Stimulated activated memory B cell treated with anti-CD40 and anti-IgM and Interleukin-4, amounts not matched to agents 10 μg/mL and 1 μg/mL and 100 μg/mL, for 72 hours (primary cell): ENCODE data around the gene ENDOD1.
"Not testable (repeated sequence)": the region's sequence is repeated elsewhere in the genome, so short reads cannot be mapped to it uniquely, and the experiment has no call there.

Experiments
- ATAC-seq: fragments of 150-1000 bp; cut with Tn5 transposase; 2 replicates; pipeline ENCODE4 v1.10.0; 2021
- H3K27ac Mint-ChIP-seq: one replicate; pipeline ENCODE4 v1.8.0; 2022; ENCODE audit warnings: mild to moderate bottlenecking, mixed read lengths
- H3K27me3 Mint-ChIP-seq: one replicate; pipeline ENCODE4 v1.8.0; 2022; ENCODE audit warnings: mixed read lengths
- H3K36me3 Mint-ChIP-seq: one replicate; pipeline ENCODE4 v1.8.0; 2022; ENCODE audit warnings: mixed read lengths
- H3K4me1 Mint-ChIP-seq: one replicate; pipeline ENCODE4 v1.8.0; 2022; ENCODE audit warnings: mixed read lengths
- H3K4me3 Mint-ChIP-seq: one replicate; pipeline ENCODE4 v1.8.0; 2022; ENCODE audit warnings: mild to moderate bottlenecking, moderate library complexity, mixed read lengths
- H3K9me3 Mint-ChIP-seq: one replicate; pipeline ENCODE4 v1.8.0; 2022; ENCODE audit warnings: mixed read lengths

ENDOD1 gene, protein sequence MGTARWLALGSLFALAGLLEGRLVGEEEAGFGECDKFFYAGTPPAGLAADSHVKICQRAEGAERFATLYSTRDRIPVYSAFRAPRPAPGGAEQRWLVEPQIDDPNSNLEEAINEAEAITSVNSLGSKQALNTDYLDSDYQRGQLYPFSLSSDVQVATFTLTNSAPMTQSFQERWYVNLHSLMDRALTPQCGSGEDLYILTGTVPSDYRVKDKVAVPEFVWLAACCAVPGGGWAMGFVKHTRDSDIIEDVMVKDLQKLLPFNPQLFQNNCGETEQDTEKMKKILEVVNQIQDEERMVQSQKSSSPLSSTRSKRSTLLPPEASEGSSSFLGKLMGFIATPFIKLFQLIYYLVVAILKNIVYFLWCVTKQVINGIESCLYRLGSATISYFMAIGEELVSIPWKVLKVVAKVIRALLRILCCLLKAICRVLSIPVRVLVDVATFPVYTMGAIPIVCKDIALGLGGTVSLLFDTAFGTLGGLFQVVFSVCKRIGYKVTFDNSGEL

DNA sequence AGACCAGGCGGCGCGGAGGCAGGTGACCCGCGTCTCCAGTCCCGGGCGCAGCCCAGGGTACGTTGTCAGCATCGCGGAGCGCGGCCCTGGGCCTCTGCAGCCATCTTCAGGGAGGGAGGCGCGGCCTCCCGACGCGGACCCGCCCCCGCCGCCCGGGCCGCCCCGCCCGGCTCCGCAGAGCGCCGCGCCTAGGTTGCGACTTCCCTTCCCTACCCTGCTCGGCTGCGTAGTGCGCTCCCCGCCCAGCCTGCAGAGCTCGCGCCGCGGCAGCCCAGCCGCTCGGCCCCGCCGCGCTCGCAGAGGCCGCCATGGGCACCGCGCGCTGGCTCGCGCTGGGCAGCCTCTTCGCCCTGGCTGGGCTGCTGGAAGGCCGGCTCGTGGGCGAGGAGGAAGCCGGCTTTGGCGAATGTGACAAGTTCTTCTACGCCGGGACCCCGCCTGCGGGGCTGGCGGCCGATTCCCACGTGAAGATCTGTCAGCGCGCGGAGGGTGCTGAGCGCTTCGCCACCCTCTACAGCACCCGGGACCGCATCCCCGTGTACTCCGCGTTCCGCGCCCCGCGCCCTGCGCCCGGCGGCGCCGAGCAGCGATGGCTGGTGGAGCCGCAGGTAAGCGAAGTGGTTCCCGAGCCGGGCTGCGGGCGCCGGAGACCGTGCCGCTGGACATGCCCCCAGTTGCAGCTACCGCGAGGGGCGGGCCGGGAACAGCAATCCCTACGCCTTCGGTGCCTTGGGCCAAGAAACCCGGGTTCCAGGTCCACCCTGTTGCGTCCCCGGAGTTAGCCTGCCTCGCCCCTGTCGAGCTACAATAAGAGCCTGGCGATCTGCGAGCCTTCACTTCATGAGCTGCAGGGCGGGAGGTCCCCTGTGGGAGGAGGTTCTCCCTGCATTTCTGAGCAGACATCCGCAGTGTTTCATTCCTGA, at the start of gene ENDOD1:
Gene ENDOD1 (plus strand): TSS at position 227 of the 923 bp plus-strand sequence. CDS start 82 bp downstream, at position 309.
- Mint-ChIP-seq H3K4me3 (peak within 1 kb of the TSS; percentile 99), H3K27ac (peak within 1 kb of the TSS; percentile 99), H3K36me3 (peaks cover 5% of the 10 kb centered on the region), H3K4me1 (peaks cover 54% of the 10 kb centered on the region), H3K9me3 (no peaks in the 10 kb centered on the region), H3K27me3 (no peaks in the 10 kb centered on the region)
- peak; percentile 98 for ATAC-seq

DNA sequence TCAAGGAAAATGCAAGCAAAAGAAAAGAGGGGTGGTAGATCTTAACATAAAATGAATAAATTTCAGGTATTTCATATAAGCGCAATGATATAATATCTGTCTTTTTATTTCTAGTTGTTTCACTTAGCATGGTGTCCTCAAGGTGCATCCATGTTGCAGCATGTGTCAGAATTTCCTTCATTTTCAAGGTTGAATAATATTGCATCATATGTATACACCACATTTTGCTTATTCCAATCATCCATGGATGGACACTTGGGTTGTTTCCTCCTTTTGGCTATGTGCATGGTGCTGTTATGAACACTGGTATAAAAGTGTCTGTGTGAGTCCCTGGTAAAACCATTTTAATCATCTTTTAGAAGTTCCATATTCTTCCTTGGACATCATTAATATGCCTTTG, 47.4 kb upstream of the ENDOD1 start:
- H3K36me3 Mint-ChIP-seq, result no peaks in the 10 kb centered on the region
- no peak overlapping the region for H3K4me3 Mint-ChIP-seq
- H3K27me3 Mint-ChIP-seq, result peaks cover 50% of the 10 kb centered on the region
- H3K9me3 Mint-ChIP-seq, result no peaks in the 10 kb centered on the region
- H3K27ac Mint-ChIP-seq, result no peak overlapping the region
- H3K4me1 Mint-ChIP-seq, result peaks cover 12% of the 10 kb centered on the region
- no peak for ATAC-seq

DNA sequence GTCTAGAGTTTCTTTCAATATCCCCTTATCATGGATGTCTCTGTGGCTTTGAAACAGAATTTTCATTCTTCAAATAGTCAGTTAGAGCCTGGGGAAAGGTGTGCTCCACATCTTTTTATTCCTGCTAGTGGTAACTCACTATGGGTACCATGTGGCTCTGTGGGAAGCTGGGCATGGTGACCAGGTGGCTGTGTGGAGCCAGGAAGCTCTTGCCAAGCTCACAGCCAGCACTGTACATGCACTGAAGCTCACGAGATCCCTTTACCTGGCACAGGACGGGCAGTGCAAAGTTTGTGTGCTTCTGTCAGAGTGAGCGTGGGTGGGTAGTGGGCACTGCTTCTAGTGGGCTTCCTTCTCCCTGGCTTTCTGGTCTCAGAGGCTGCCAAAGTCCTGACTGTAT, 46.7 kb upstream of the ENDOD1 start:
- Mint-ChIP-seq H3K4me1 (peaks cover 12% of the 10 kb centered on the region), H3K4me3 (no peak overlapping the region), H3K27me3 (peaks cover 50% of the 10 kb centered on the region), H3K9me3 (no peaks in the 10 kb centered on the region), H3K27ac (no peak overlapping the region), H3K36me3 (no peaks in the 10 kb centered on the region)
- no peak for ATAC-seq

DNA sequence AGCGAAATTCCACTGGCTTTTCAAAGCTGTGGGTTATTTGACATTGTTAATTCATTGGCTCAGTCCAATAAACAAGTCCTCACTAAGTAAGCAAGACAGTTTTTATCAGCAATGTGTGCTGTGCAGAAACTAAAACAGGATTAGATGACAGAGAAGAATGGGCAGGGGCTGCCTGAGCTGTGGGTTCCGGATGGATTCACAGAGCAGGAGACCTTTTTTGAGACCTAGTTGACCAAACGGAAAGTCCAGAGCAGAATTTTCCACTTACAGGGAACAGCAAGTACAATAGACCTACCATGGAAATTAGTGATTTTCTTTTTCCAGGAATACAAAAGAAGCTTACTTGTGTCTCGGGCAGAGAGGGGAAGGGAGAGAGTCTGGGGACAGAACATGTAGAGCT, 45.6 kb upstream of the ENDOD1 start:
- ATAC-seq, result no peak
- peak overlapping the region; percentile 11 for H3K27ac Mint-ChIP-seq
- H3K4me1 Mint-ChIP-seq, result peaks cover 12% of the 10 kb centered on the region
- H3K27me3 Mint-ChIP-seq, result peaks cover 51% of the 10 kb centered on the region
- H3K4me3 Mint-ChIP-seq, result no peak overlapping the region
- H3K36me3 Mint-ChIP-seq, result no peaks in the 10 kb centered on the region
- no peaks in the 10 kb centered on the region for H3K9me3 Mint-ChIP-seq

DNA sequence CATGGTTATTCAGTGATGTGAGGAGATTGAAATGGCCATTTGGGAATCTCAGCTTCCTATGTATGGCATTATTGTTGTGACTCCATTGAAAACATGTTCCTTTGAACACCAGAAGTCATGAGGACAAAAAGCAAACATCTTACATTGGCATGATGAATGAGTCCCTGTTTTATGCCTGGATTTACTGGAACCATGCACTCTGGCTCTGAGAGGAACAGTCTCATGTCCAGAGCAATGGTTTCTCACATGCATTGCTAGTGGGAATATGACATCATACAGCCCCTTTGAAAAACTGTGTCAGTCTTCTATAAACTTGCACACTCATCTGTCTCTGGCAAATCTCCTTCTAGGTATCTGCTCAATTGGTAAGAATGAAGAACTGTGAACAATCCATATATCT, 43.8 kb upstream of the ENDOD1 start:
- no peak overlapping the region for H3K4me3 Mint-ChIP-seq
- no peaks in the 10 kb centered on the region for H3K36me3 Mint-ChIP-seq
- no peaks in the 10 kb centered on the region for H3K9me3 Mint-ChIP-seq
- ATAC-seq, result no peak
- no peak overlapping the region for H3K27ac Mint-ChIP-seq
- H3K4me1 Mint-ChIP-seq, result peaks cover 12% of the 10 kb centered on the region
- H3K27me3 Mint-ChIP-seq, result peaks cover 42% of the 10 kb centered on the region

DNA sequence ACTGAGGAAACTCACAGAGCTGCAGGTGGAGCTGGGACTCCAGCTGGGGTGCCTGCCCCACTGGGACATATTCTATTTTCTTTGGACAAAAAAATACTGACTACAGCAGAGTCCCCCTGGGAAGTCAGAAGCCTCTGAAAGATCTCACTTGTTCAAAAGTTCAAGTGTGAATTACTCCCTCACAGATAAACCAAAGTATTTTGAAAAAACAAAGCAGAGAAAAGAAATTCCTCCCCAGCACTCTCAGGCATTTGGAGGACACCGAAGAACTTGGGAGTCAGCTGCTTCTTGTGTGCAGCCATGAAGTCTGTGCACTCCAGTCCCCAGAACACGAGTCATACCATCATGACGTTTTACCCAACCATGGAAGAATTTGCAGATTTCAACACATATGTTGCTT, 40.5 kb upstream of the ENDOD1 start, which contains the start of gene KDM4F:
Gene KDM4F (plus strand): TSS at position 301 of the 400 bp plus-strand sequence.
- H3K9me3 Mint-ChIP-seq, H3K36me3 Mint-ChIP-seq, H3K4me1 Mint-ChIP-seq, H3K4me3 Mint-ChIP-seq, ATAC-seq, H3K27ac Mint-ChIP-seq: not testable (repeated sequence)
- H3K27me3 Mint-ChIP-seq, result peaks cover 21% of the 10 kb centered on the region

DNA sequence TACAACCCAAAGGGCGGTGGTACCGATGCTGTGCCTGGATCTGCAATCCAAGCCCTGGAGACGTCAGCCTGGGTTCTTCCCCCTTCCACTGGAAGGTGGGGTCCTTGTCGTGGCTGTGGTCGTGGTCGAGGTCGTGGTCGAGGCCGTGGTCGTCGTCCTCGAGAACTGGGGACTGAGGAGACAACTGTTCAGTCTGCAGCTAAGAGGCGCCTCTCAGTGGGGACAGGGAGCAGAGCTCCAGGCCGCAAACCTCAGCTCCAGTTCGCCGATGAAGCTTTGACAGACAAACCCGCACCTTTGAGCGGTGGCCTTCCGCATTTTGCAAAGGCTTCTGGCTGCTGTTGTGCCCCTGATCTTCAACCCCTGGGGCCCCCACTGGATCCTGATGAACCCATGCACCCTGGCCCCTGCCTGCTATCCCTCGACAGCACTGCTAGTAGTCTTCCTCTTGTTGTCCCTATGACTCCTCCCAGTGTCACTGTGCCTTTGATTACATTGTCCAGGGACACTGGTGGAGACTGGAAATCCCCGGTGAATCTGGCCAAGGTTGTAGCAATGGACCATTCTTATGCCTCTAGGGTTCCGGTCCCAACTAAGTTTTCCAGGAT, 38.9 kb upstream of the ENDOD1 start:
- Mint-ChIP-seq H3K27ac (no peak overlapping the region), H3K4me3 (no peak overlapping the region), H3K9me3 (no peaks in the 10 kb centered on the region), H3K27me3 (peaks cover 15% of the 10 kb centered on the region), H3K36me3 (no peaks in the 10 kb centered on the region), H3K4me1 (peaks cover 9% of the 10 kb centered on the region)
- no peak for ATAC-seq

DNA sequence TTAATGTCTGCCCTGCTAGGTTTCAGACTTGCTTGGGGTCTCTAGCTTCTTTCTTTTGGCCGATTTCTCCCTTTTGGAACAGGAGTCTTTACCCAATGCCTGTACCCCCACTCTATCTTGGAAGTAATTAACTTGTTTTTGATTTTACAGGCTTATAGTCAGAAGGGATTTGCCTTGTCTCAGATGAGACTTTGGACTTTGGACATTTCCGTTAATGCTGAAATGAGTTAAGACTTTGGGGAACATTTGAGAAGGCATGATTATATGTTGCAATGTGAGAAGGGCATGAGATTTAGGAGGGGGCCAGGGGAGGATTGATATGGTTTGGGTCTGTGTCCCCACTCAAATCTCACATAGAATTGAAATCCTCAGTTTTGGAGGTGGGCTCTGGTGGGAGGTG, 35.3 kb upstream of the ENDOD1 start:
- no peaks in the 10 kb centered on the region for H3K9me3 Mint-ChIP-seq
- H3K27ac Mint-ChIP-seq, result no peak overlapping the region
- no peak for ATAC-seq
- H3K27me3 Mint-ChIP-seq, result no peaks in the 10 kb centered on the region
- no peak overlapping the region for H3K4me3 Mint-ChIP-seq
- H3K36me3 Mint-ChIP-seq, result no peaks in the 10 kb centered on the region
- peaks cover 9% of the 10 kb centered on the region for H3K4me1 Mint-ChIP-seq

DNA sequence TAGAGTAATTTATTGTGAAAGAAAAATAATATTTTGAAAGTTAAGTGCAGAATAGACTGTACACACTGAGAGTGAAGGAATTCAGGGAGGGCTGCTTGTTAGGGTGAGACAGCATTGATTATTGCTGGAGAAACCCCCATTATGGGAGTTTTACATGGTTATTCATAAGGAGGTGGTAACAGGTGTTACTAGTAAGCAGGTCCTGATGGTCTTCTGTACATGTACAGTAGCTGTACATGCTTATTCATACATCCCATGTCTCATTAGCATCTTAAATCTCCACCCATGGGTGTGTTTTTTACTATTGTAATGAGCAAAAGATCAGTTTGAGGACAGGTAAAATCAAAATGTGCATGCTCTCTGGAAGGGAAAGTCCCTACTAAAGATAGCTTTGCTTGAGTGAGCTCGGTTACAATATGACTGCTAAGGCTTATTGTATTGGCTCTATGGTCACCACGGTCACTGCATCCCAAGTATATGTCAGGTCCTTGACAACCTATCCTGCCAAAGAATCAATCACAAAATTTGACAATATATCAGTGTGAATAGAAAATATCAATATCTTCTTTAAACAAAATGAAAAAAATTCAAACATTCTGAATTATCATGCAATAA, 34.3 kb upstream of the ENDOD1 start:
- Mint-ChIP-seq H3K27ac (no peak overlapping the region), H3K4me1 (peaks cover 9% of the 10 kb centered on the region), H3K36me3 (no peaks in the 10 kb centered on the region), H3K4me3 (no peak overlapping the region), H3K9me3 (no peaks in the 10 kb centered on the region), H3K27me3 (no peaks in the 10 kb centered on the region)
- ATAC-seq, result peak; percentile 79

DNA sequence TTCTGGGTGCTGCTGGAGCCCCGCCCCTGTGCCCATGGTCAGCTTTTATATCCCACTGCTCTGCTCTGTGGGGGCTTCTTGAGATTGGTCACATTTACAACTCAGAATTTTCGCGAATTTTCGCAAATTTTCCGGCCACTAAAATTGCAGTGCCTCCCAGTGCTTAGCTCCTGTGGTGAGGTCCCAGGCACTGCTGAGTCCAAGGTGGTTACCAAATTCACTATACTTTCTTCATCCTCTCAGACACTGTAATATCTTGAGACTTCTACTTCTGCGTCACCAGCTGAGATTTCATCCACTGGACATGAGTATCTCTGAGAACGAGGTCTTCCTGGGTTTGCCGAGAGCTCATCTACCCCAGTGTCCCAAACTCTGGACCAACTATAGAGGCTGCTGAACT, 31.7 kb upstream of the ENDOD1 start:
- ATAC-seq, result no peak
- peaks cover 9% of the 10 kb centered on the region for H3K4me1 Mint-ChIP-seq
- no peak overlapping the region for H3K4me3 Mint-ChIP-seq
- H3K36me3 Mint-ChIP-seq, result no peaks in the 10 kb centered on the region
- no peaks in the 10 kb centered on the region for H3K9me3 Mint-ChIP-seq
- H3K27me3 Mint-ChIP-seq, result no peaks in the 10 kb centered on the region
- no peak overlapping the region for H3K27ac Mint-ChIP-seq

DNA sequence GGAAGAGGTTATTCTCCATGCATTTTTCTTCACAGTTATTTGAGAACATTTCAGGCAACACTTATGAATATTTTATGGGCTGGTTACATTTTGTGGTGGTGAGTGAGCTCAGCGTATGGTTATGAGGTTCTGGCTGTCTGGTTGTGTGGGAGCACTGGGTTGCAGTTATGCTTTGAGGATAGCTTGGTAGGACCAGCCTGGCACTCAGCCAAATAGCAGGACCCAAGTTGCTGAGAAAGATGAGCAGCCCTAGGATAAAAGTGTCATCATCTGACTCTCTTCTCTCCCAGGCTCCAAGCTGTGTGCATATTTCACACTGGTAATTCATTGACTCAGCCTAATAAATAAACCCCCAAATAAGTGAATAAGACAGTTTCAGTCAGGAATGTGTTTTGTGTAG, 31.0 kb upstream of the ENDOD1 start:
- Mint-ChIP-seq H3K36me3 (no peaks in the 10 kb centered on the region), H3K4me3 (no peak overlapping the region), H3K27ac (no peak overlapping the region), H3K27me3 (no peaks in the 10 kb centered on the region), H3K4me1 (peaks cover 9% of the 10 kb centered on the region), H3K9me3 (no peaks in the 10 kb centered on the region)
- ATAC-seq, result no peak

DNA sequence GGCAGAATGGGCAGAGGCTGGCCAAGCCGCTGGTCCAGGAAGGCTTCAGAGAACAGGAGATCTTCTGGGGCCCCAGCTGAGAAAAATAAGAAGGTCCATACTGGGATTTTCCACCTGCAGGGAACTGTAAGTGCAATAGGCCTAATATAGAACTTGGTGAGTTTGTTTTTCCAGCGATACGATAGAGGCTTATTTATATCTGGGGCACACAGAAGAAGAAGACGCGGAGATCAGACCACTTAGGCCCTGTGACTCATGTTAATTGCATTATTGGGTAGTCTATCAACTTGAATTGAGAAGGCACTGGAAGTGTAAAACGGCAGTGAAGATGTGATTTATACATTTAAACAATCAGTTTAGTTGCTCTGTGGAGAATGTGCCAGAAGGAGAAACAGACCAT, 30.6 kb upstream of the ENDOD1 start:
- Mint-ChIP-seq H3K36me3 (no peaks in the 10 kb centered on the region), H3K9me3 (no peaks in the 10 kb centered on the region), H3K27me3 (no peaks in the 10 kb centered on the region), H3K4me3 (no peak overlapping the region), H3K27ac (no peak overlapping the region), H3K4me1 (peaks cover 9% of the 10 kb centered on the region)
- ATAC-seq, result no peak

DNA sequence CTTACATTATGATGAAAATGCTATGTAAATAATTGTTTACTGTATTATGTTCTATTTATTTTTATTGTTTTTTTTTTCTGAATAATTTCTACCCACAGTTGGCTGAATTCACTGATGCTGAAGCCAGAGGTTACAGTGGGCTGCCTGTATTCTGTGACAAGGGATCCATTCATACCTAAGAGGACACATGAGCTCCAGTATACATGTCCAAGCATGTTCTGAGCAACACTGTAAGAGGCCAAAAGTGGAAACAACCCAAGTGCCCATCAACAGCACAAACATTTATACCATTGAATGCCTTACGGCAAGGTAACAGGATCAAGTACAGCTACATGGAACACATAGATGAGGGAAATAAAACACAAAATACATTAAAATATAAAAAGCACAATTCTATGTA, 24.3 kb upstream of the ENDOD1 start:
- ATAC-seq, result no peak
- peaks cover 25% of the 10 kb centered on the region for H3K4me1 Mint-ChIP-seq
- no peaks in the 10 kb centered on the region for H3K27me3 Mint-ChIP-seq
- H3K9me3 Mint-ChIP-seq, result no peaks in the 10 kb centered on the region
- peaks cover 8% of the 10 kb centered on the region for H3K36me3 Mint-ChIP-seq
- no peak overlapping the region for H3K4me3 Mint-ChIP-seq
- no peak overlapping the region for H3K27ac Mint-ChIP-seq

DNA sequence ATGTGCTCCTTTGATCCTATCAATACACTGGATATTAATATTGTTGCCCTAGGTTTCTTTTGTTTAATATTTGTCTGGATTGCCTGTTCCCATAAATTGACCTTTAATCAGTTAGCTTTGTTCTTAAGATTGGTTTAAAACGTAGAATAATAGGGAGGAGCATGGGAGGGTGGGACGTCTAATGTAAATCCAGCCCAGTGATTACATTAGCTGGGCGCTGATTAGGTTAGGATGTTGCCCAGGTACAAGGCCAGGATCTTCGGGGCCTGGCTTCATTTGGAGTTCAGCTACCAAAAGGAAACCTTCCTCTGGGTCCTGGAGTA, 23.0 kb upstream of the ENDOD1 start, which contains the start of gene SRSF8:
Gene SRSF8 (plus strand): TSS at position 204 of the 323 bp plus-strand sequence. CDS start 308 bp downstream, outside the sequence.
- H3K4me1 Mint-ChIP-seq, result peaks cover 32% of the 10 kb centered on the region
- no peaks in the 10 kb centered on the region for H3K9me3 Mint-ChIP-seq
- ATAC-seq, result peak; percentile 68
- H3K4me3 Mint-ChIP-seq, result peak within 1 kb of the TSS; percentile 100
- peaks cover 14% of the 10 kb centered on the region for H3K36me3 Mint-ChIP-seq
- H3K27ac Mint-ChIP-seq, result peak within 1 kb of the TSS; percentile 97
- H3K27me3 Mint-ChIP-seq, result no peaks in the 10 kb centered on the region
